HG02678 (cell line): ENCODE data around the gene FAM200B.

Experiments
- ATAC-seq: cut with Tn5 transposase; IDR thresholded peaks from one replicate; pipeline ENCODE4 v1.9.1; 2021; ENCODE audit warnings: mild to moderate bottlenecking, moderate library complexity; ENCODE audit not compliant: unreplicated experiment

FAM200B gene

DNA sequence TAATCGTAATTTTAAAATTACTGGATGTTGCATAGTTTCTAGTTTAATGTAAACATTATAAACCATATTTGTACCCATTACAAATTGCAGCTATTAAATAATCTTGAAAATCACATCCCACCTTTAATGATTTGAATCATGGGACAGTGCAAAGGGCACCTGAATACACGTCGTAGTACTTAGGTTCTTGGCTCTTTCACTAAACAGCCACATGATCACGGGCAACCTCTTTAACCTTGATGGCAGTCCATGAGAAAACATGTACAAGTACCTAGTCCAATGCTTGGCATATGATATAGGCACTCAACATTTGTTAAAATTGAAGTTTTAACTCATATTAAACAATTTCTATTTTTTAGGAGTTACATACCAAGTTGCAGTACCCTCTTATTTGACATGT, 14.6 kb upstream of the FAM200B start:
- ATAC-seq: no peak

- ATAC-seq: no peak
Observed at GRCh38 chr4:15668566-15669435, 12.8 kb upstream of the FAM200B start.

DNA sequence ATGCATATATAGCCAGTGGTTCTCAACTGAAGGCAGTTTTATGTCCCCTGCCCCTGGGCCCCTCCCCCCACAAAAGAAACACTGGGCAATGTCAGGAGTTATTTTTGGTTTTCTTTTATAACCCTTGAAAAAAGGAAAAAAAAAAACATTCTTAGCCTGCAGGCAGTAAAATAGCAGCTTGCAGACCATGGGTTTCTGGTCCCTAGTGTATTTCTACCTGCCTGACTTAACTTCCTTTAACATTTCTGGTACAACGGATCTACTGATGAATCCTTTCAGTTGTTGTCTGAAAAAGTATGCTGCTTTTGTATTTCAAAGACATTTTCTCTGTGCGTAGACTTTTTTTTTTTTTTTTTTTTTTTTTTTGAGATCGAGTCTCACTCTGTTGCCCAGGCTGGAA, 11.1 kb upstream of the FAM200B start:
- ATAC-seq: no peak

- no peak for ATAC-seq
Observed at GRCh38 chr4:15672101-15672500, 9.5 kb upstream of the FAM200B start.

- ATAC-seq: no peak
Observed at GRCh38 chr4:15673337-15673736, 8.3 kb upstream of the FAM200B start.

DNA sequence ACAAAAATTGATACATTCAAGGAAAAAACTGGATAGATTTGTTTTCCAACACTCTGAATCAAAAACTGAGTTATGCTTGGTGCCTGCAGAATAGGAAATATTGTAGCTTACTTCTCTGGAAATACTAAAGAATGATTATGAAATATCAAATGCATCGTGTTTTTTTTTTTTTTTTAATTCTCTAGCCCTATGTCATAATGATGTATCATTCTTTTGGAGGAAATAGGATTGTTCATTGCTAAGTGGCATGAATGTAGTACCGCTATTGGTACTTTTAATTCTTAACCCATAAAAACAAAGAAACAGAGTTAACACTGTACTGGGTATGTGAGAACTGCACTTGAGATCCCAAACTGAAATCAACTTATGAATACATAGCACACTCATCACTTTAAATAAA, 7.6 kb upstream of the FAM200B start:
- ATAC-seq: no peak

DNA sequence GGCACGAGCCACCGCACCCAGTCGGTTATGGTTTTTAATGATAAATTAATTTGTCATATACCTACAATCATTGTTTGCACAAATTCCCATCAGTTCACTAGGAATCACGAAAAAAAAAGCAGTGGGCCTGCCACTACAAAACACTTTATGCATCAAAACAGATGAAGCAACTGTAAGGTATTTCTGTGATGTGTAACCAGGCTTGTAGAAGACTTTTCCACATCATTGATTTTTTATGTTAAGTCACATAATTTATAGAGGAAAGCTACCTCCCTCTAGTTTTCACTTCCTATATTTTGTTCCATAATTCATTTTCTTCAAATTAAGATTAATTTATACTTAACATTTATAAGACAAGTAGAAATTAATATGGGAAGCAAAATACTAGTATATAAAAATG, 6.7 kb upstream of the FAM200B start:
- no peak for ATAC-seq

- no peak for ATAC-seq
Observed at GRCh38 chr4:15675356-15675755, 6.3 kb upstream of the FAM200B start.

DNA sequence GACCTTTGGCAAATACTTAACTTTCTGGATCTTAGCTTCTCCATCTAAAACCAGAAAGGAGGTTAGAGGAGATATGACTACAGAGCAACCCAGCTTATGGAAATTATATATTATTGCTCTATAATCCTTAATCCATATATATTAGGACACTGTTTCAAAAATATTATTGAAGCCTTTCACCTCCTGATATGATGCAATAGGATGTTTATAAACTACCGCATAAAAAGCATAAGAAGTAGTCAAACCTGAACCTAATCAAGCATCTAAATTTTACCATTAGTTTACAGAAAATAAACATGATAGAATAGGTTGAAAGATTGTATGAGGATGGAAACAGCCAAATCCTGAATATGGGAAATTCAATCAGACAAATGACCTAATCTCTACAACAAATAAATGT, 5.6 kb upstream of the FAM200B start:
- ATAC-seq: no peak

DNA sequence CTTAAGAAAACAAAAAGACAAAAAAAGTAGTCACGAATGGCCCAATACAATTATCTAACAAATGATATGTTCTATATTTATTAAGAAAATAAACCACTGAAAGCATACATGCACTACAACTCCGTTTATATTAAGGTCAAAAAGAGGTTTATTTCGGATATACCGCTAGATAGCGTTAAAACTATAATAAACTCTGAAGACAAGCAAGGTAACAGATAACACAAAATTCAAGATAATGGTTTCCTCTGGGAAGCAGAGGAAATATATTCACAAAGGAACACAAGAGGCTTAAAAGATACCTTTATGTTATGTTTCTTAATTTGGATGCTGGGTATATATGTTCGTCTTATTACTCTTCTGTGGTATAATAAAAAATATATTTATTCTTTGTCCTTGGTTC, 4.7 kb upstream of the FAM200B start:
- no peak for ATAC-seq

- no peak for ATAC-seq
Observed at GRCh38 chr4:15677507-15677988, 4.1 kb upstream of the FAM200B start.

GRCh38 chr4:15681067-15681371, 608 bp upstream of the FAM200B start:
- ATAC-seq: no peak

- no peak for ATAC-seq
Observed at GRCh38 chr4:15682242-15683142, 865 bp downstream of the FAM200B start.

GRCh38 chr4:15683143-15683495, 1.5 kb downstream of the FAM200B start:
- ATAC-seq: no peak

DNA sequence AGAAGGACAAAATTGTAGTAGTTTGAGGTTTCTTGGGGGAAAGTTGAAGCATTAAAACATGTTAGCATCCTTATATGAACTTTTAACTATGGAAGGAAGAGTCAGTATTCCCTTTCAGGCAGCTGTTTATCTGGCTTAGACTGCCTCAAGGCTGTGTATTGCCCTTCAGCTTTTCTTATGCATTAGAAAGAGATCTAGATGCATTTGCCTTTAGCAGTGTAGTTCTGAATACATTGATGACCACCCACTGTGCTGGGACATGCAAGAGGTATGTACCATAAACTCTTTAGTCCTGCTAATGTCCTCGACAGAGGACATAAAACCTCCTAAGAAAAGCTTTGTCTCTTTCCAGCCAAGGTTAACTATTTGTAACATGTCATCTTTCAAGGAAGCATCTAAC, 2.9 kb downstream of the FAM200B start:
- no peak for ATAC-seq

GRCh38 chr4:15688051-15688450, 6.4 kb downstream of the FAM200B start:
- ATAC-seq: no peak

- no peak for ATAC-seq
Observed at GRCh38 chr4:15689540-15689939, 7.9 kb downstream of the FAM200B start.

GRCh38 chr4:15690020-15690809, 8.6 kb downstream of the FAM200B start:
- ATAC-seq: no peak

- no peak for ATAC-seq
Observed at GRCh38 chr4:15691346-15692135, 9.9 kb downstream of the FAM200B start.

DNA sequence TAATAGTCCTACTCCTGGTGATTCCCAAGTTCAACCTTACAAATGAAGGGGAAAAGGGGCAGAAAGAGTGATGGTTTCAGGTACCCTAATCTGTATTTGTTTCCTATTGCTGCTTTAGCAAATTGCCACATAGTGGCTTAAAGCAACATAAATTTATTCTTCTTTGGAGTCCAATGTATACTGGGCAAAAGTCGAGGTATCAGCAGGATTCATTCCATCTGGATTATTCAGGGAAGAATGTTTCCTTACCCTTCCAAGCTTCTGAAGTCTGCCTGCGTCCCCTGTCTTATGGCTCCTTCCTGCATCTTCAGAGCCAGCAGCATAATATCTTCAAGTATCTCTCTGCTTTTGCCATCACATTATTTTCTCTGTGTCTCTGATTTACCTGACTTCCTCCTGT, 11.0 kb downstream of the FAM200B start:
- no peak for ATAC-seq

DNA sequence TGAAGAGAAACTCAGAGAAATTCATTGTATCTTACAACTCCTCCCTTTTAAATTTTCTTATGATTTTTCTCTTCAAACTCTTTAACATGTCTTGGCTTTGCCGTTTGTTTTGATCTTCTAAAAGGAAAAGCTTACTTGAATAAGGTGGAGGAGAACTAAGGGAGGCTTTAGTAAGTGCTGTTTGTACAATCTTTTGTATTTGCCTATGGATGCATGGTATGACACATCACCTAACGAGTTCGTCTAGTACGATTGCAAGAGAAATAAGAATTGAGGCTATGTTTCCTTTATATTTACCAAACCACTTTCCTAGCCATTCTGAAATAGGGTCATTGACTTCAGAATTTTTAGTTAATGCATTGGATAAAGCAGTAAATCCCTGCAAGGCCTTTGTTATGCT, 12.8 kb downstream of the FAM200B start:
- no peak for ATAC-seq
